Transverse colon (tissue), 4 donors: ENCODE data around the gene NBEAL2. TPM values are rescaled to one million over a fixed set of nuclear protein-coding genes. Genes with fewer than 3 reads are reported as not detected.

Experiments used
- DNase-seq: peaks from one replicate; pipeline ENCODE4 v3.0.0-alpha.2; 2019
- H3K27ac ChIP-seq, 4 donors: fragments of 200-600 bp; sonication (generic); 2 replicates each; pipeline ENCODE4 v1.5.1; 2016 to 2018; ENCODE audit warnings: inconsistent platforms in 4 of 4
- H3K27me3 ChIP-seq: fragments of 200-600 bp; sonication (generic); 2 replicates; pipeline ENCODE4 v1.5.1; 2017; ENCODE audit warnings: inconsistent platforms
- H3K36me3 ChIP-seq, 4 donors: fragments of 200-600 bp; sonication (generic); 2 replicates each; pipeline ENCODE4 v1.5.1; 2017 to 2019; ENCODE audit warnings: inconsistent platforms in 4 of 4
- H3K4me1 ChIP-seq, 4 donors: fragments of 200-600 bp; sonication (generic); 2 replicates each; pipeline ENCODE4 v1.5.1; 2017 to 2020; ENCODE audit warnings: inconsistent platforms in 4 of 4
- H3K4me3 ChIP-seq, 4 donors: fragments of 200-600 bp; sonication (generic); 1 replicate in 1 of 4; 2 replicates in 3 of 4; pipeline versions ENCODE4 v1.5.1 to v1.6.1; 2017 to 2019; ENCODE audit warnings: inconsistent platforms in 4 of 4
- H3K9me3 ChIP-seq, 2 donors: fragments of 200-600 bp; sonication (generic); 2 replicates each; pipeline ENCODE4 v1.5.1; 2017 to 2019; ENCODE audit warnings: inconsistent platforms in 2 of 2
- CTCF ChIP-seq, 5 experiments: fragments of 200-600 bp in 3 of 5; fragments of 450-650 bp in 2 of 5; sonication (generic) in 3 of 5; IDR thresholded peaks; 1 replicate in 2 of 5; 2 replicates in 3 of 5; pipeline ENCODE4 v1.5.1; 2016 to 2017; ENCODE audit warnings: antibody characterized with exemption in 5 of 5, inconsistent platforms in 3 of 5, mild to moderate bottlenecking in 2 of 5, moderate library complexity in 1 of 5
- EP300 ChIP-seq: sonication (generic); formaldehyde crosslinking; IDR thresholded peaks from one replicate; pipeline ENCODE4 v1.6.1; 2017; ENCODE audit warnings: antibody characterized with exemption, low read depth
- POLR2A ChIP-seq: fragments of 450-650 bp; IDR thresholded peaks from one replicate; pipeline ENCODE4 v1.6.1; 2016; ENCODE audit warnings: antibody characterized with exemption, mild to moderate bottlenecking, moderate library complexity
- POLR2AphosphoS5 ChIP-seq, 3 donors: sonication (generic); formaldehyde crosslinking; IDR thresholded peaks; one replicate each; pipeline ENCODE4 v1.6.1; 2016; ENCODE audit warnings: antibody characterized with exemption in 3 of 3
- WGBS, 2 donors: methylation state at CpG; one replicate each; pipeline ENCODE4 v1.1.5; 2018; ENCODE audit warnings: low coverage in 1 of 2; 5-methylcytosine and 5-hydroxymethylcytosine counted together
- in situ Hi-C, 4 donors: fragments of 200-750 bp; cut with MboI; loops; one replicate each; pipeline versions ENCODE4 v1.15.0 to v1.15.1; 2017; ENCODE audit warnings: low sequenced_read_pairs in 3 of 4, low pct_ligation_motif_present in 1 of 4, low pct_unique_long_range_greater_than_20kb in 1 of 4
- intact Hi-C: fragments of 100-400 bp; cut with DNase I; formaldehyde crosslinking; loops from one replicate; pipeline ENCODE4 v1.15.1; 2023; ENCODE audit warnings: low total_unique reads
- total RNA-seq, 4 donors: library from RNA; depleted of rRNA; stranded (reverse); fragments of >200 nt; gene quantifications; one replicate each; pipeline ENCODE4 v1.1.0, GENCODE V29; 2016

The NBEAL2 gene
- total RNA-seq, 4 donors from 2014 or later: 81.1 to 163 (median 122) TPM

GRCh38 chr3:46991406-46992165, 12.1 kb downstream of the NBEAL2 start:
- in situ Hi-C loops: loop anchor here in 1 of 4 donors (10.0 kb wide), 1 partner anchor 67 kb away; no protein-coding TSS in a partner anchor
- Histone ChIP-seq H3K4me1 (peaks cover 5 to 15% (median 13%) of the 10 kb centered on the region in 4 donors), H3K4me3 (no peak overlapping the region), H3K9me3 (no peaks in the 10 kb centered on the region), H3K36me3 (no peaks in the 10 kb centered on the region), H3K27ac (no peak overlapping the region), H3K27me3 (no peaks in the 10 kb centered on the region)
- TF ChIP-seq EP300 (no peak), CTCF (IDR thresholded peaks at IDR 0.05) (no peak), POLR2A (no peak), POLR2AphosphoS5 (IDR thresholded peaks at IDR 0.05) (no peak)
- no peak for DNase-seq
- intact Hi-C loops: no loop called here
- WGBS, 2 donors: 94% methylated on average over 16 of the region's 16 CpGs; no CpG with 5 or more reads in 1 of the 2 donors

GRCh38 chr3:46992231-46992630, 12.8 kb downstream of the NBEAL2 start:
- no peaks in the 10 kb centered on the region for H3K9me3 ChIP-seq
- DNase-seq: no peak
- TF ChIP-seq POLR2A: no peak
- TF ChIP-seq POLR2AphosphoS5 (IDR thresholded peaks at IDR 0.05): no peak
- no peak for TF ChIP-seq EP300
- no peak for TF ChIP-seq CTCF (IDR thresholded peaks at IDR 0.05)
- no peak overlapping the region for H3K4me3 ChIP-seq
- H3K4me1 ChIP-seq: peaks cover 0 to 9% (median 7%) of the 10 kb centered on the region in 4 donors
- no peaks in the 10 kb centered on the region for H3K27me3 ChIP-seq
- H3K36me3 ChIP-seq: no peaks in the 10 kb centered on the region
- in situ Hi-C loops: loop anchor here in 1 of 4 donors (10.0 kb wide), 1 partner anchor 67 kb away; no protein-coding TSS in a partner anchor
- intact Hi-C loops: no loop called here
- 92% methylated on average over 9 of the region's 9 CpGs; no CpG with 5 or more reads in 1 of the 2 donors for WGBS, 2 donors
- no peak overlapping the region for H3K27ac ChIP-seq

- Histone ChIP-seq H3K9me3 (no peaks in the 10 kb centered on the region), H3K27ac (no peak overlapping the region), H3K36me3 (no peaks in the 10 kb centered on the region), H3K27me3 (no peaks in the 10 kb centered on the region), H3K4me3 (no peak overlapping the region), H3K4me1 (peaks cover 0 to under 1% (median 0%) of the 10 kb centered on the region in 4 donors)
- intact Hi-C loops: no loop called here
- TF ChIP-seq CTCF (IDR thresholded peaks at IDR 0.05): no peak
- no peak for TF ChIP-seq EP300
- no peak for TF ChIP-seq POLR2A
- no peak for TF ChIP-seq POLR2AphosphoS5 (IDR thresholded peaks at IDR 0.05)
- DNase-seq: no peak
- 80% methylated on average over 2 of the region's 2 CpGs; no CpG with 5 or more reads in 1 of the 2 donors for WGBS, 2 donors
- in situ Hi-C loops: loop anchor here in 1 of 4 donors (10.0 kb wide), 1 partner anchor 68 kb away; no protein-coding TSS in a partner anchor
Observed at GRCh38 chr3:46993292-46993691, 13.8 kb downstream of the NBEAL2 start.

- peaks cover 0 to 5% (median 0%) of the 10 kb centered on the region in 4 donors for H3K4me1 ChIP-seq
- WGBS, 2 donors: 88% methylated on average over 5 of the region's 7 CpGs; no CpG with 5 or more reads in 1 of the 2 donors
- TF ChIP-seq POLR2A (no peak), EP300 (no peak), POLR2AphosphoS5 (IDR thresholded peaks at IDR 0.05) (no peak), CTCF (IDR thresholded peaks at IDR 0.05) (no peak)
- intact Hi-C loops: no loop called here
- no peak overlapping the region for H3K27ac ChIP-seq
- no peaks in the 10 kb centered on the region for H3K36me3 ChIP-seq
- no peaks in the 10 kb centered on the region for H3K9me3 ChIP-seq
- in situ Hi-C loops: loop anchor here in 1 of 4 donors (10.0 kb wide), 1 partner anchor 69 kb away; no protein-coding TSS in a partner anchor
- H3K4me3 ChIP-seq: no peak overlapping the region
- no peaks in the 10 kb centered on the region for H3K27me3 ChIP-seq
- no peak for DNase-seq
Observed at GRCh38 chr3:46993986-46994385, 14.5 kb downstream of the NBEAL2 start.
